ENCODE data around the gene ANKIB1. TPM values are rescaled to one million over a fixed set of nuclear protein-coding genes. Genes with fewer than 3 reads are reported as not detected.
A peak's percentile ranks its signal among the peaks of the same experiment; 100 is the strongest.

ANKIB1 gene
- polyA plus RNA-seq, 1 of the 3 experiments (the other 2 are of a cell fraction), result 24.6 TPM

DNA sequence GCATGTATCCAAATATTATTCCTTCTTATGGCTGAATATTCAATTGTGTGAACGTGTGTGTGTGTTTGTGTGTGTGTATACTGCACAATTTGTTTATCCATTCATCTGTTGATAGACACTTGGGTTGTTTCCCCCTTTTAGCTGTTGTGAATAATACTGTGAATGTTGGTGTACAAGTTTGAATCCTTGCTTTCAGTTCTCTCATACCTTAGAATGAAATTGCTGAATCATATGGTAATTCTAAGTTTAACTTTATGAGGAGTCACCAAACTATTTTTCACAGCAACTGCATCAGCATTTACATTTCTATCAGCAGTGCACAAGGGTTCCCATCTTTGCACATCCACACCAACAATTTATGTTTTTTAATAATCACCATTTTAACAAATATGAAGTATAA, 114.6 kb downstream of the ANKIB1 start:
- H3K27ac ChIP-seq (ENCODE audit: low read depth in 2 of 2, low read length in 1 of 2), result peak overlapping the region in 1 of 2 experiments; percentile 19; a peak in 2 of 4 replicates
- H3K9me2 ChIP-seq, result no peaks in the 10 kb centered on the region
- no peak overlapping the region; the same call in 1 of the 2 replicates for H3K4me2 ChIP-seq
- TF ChIP-seq FOSL2 (IDR thresholded peaks at IDR 0.05; ENCODE audit: borderline replicate concordance, low read depth), result 0 out of 2 replicates have a peak, but pooled peaks have one; percentile 16
- TF ChIP-seq, protein P1, sequence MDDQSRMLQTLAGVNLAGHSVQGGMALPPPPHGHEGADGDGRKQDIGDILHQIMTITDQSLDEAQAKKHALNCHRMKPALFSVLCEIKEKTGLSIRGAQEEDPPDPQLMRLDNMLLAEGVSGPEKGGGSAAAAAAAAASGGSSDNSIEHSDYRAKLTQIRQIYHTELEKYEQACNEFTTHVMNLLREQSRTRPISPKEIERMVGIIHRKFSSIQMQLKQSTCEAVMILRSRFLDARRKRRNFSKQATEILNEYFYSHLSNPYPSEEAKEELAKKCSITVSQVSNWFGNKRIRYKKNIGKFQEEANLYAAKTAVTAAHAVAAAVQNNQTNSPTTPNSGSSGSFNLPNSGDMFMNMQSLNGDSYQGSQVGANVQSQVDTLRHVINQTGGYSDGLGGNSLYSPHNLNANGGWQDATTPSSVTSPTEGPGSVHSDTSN (IDR thresholded peaks at IDR 0.05), result no peak
- peaks cover 6% of the 10 kb centered on the region for H3F3A ChIP-seq (replicated peaks; ENCODE audit: insufficient read depth)
- no peaks in the 10 kb centered on the region for H3K27me3 ChIP-seq (ENCODE audit: insufficient read depth)
- H3K9ac ChIP-seq, result no peak overlapping the region
- peaks cover 36 to 59% of the 10 kb centered on the region in 2 experiments for H3K36me3 ChIP-seq (replicated peaks in 1 of 2; ENCODE audit: control insufficient read depth in 1 of 2, insufficient read depth in 2 of 2, low read length in 1 of 2)
- no peaks in the 10 kb centered on the region for H3K79me2 ChIP-seq (ENCODE audit: insufficient read depth)
- 93% methylated on average over 1 of the region's 1 CpG for WGBS (ENCODE audit: low lambda C conversion rate)
- no peak overlapping the region for H2AFZ ChIP-seq (ENCODE audit: low read depth)
- DNase-seq, result no peak
- ChIA-PET POLR2A (no interaction called here), CTCF (interaction anchor here (0.6 to 1.3 kb wide), 2 partner anchors 15 to 64 kb away, joined by 3 read pairs; no protein-coding TSS in a partner anchor)
- H3K4me1 ChIP-seq (ENCODE audit: control insufficient read depth in 1 of 2, insufficient read depth in 2 of 2, low read depth in 1 of 2, low read length in 1 of 2), result peaks cover 0 to 7% of the 10 kb centered on the region in 2 experiments; a peak in 1 of 4 replicates
- no peaks in the 10 kb centered on the region for H3K9me3 ChIP-seq
- no peaks in the 10 kb centered on the region for H4K20me1 ChIP-seq (ENCODE audit: insufficient read depth)
- H3K4me3 ChIP-seq (ENCODE audit: low read depth in 2 of 2, low read length in 1 of 2), result no peak overlapping the region

DNA sequence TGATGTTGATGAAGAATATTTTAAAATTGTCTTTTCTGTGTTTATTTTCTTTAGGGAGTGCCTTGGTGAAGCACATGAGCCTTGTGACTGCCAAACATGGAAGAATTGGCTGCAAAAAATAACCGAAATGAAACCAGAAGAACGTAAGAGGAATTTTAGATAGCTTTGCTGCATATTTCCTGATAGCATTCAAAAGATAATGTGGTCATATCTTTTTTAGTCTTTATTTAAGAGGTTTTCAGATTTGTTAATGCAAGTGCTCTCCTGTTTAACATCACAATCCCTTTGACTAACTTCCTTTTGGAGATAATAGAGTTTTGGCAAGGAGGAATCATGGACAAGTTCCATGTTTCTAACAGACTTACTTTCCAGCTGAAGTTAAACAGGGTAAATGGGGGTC, 116.4 kb downstream of the ANKIB1 start:
- TF ChIP-seq, protein P2, sequence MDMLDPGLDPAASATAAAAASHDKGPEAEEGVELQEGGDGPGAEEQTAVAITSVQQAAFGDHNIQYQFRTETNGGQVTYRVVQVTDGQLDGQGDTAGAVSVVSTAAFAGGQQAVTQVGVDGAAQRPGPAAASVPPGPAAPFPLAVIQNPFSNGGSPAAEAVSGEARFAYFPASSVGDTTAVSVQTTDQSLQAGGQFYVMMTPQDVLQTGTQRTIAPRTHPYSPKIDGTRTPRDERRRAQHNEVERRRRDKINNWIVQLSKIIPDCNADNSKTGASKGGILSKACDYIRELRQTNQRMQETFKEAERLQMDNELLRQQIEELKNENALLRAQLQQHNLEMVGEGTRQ (IDR thresholded peaks at IDR 0.05; ENCODE audit: borderline replicate concordance, low read depth, low read length), result no peak
- TF ChIP-seq RAD21 (IDR thresholded peaks at IDR 0.05; ENCODE audit: low read length) (no peak), YY1 (IDR thresholded peaks at IDR 0.05; ENCODE audit: low read depth) (no peak), MEF2A (IDR thresholded peaks at IDR 0.05; ENCODE audit: borderline replicate concordance, low read depth) (no peak), FOSL2 (IDR thresholded peaks at IDR 0.05; ENCODE audit: borderline replicate concordance, low read depth) (no peak), NRF1 (IDR thresholded peaks at IDR 0.05; ENCODE audit: low read depth, low read length) (no peak), ELF1 (IDR thresholded peaks at IDR 0.05) (no peak), NFIC (IDR thresholded peaks at IDR 0.05; ENCODE audit: borderline replicate concordance) (no peak), EZH2phosphoT487 (IDR thresholded peaks at IDR 0.05; ENCODE audit: borderline replicate concordance, low read depth) (no peak), SMC3 (IDR thresholded peaks at IDR 0.05; ENCODE audit: low read depth, low read length) (no peak), CHD2 (IDR thresholded peaks at IDR 0.05; ENCODE audit: low read length, partially characterized antibody) (no peak), RFX5 (IDR thresholded peaks at IDR 0.05; ENCODE audit: low read length) (no peak), JUND (IDR thresholded peaks at IDR 0.05) (no peak)
- TF ChIP-seq, protein P3, sequence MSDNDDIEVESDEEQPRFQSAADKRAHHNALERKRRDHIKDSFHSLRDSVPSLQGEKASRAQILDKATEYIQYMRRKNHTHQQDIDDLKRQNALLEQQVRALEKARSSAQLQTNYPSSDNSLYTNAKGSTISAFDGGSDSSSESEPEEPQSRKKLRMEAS (IDR thresholded peaks at IDR 0.05; ENCODE audit: low read depth), result no peak
- TF ChIP-seq, protein P4, sequence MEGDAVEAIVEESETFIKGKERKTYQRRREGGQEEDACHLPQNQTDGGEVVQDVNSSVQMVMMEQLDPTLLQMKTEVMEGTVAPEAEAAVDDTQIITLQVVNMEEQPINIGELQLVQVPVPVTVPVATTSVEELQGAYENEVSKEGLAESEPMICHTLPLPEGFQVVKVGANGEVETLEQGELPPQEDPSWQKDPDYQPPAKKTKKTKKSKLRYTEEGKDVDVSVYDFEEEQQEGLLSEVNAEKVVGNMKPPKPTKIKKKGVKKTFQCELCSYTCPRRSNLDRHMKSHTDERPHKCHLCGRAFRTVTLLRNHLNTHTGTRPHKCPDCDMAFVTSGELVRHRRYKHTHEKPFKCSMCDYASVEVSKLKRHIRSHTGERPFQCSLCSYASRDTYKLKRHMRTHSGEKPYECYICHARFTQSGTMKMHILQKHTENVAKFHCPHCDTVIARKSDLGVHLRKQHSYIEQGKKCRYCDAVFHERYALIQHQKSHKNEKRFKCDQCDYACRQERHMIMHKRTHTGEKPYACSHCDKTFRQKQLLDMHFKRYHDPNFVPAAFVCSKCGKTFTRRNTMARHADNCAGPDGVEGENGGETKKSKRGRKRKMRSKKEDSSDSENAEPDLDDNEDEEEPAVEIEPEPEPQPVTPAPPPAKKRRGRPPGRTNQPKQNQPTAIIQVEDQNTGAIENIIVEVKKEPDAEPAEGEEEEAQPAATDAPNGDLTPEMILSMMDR (IDR thresholded peaks at IDR 0.05), result no peak
- WGBS (ENCODE audit: low lambda C conversion rate), result 96% methylated on average over 2 of the region's 2 CpGs
- Histone ChIP-seq H3K27ac (ENCODE audit: low read depth in 2 of 2, low read length in 1 of 2) (no peak overlapping the region), H3K79me2 (ENCODE audit: insufficient read depth) (no peaks in the 10 kb centered on the region), H3K36me3 (replicated peaks in 1 of 2; ENCODE audit: control insufficient read depth in 1 of 2, insufficient read depth in 2 of 2, low read length in 1 of 2) (peaks cover 32 to 51% of the 10 kb centered on the region in 2 experiments), H3K9me3 (no peaks in the 10 kb centered on the region), H3K4me2 (no peak overlapping the region), H4K20me1 (ENCODE audit: insufficient read depth) (no peaks in the 10 kb centered on the region), H3F3A (replicated peaks; ENCODE audit: insufficient read depth) (peaks cover 13% of the 10 kb centered on the region), H3K9ac (no peak overlapping the region), H3K4me1 (ENCODE audit: control insufficient read depth in 1 of 2, insufficient read depth in 2 of 2, low read depth in 1 of 2, low read length in 1 of 2) (peaks cover 0 to 16% of the 10 kb centered on the region in 2 experiments; a peak in 1 of 4 replicates), H2AFZ (ENCODE audit: low read depth) (no peak overlapping the region), H3K27me3 (ENCODE audit: insufficient read depth) (no peaks in the 10 kb centered on the region), H3K4me3 (ENCODE audit: low read depth in 2 of 2, low read length in 1 of 2) (no peak overlapping the region), H3K9me2 (no peaks in the 10 kb centered on the region)
- CTCF ChIA-PET, result interaction anchor here (1.6 to 1.7 kb wide), 2 partner anchors 44 to 62 kb away, joined by 3 to 6 read pairs; no protein-coding TSS in a partner anchor
- DNase-seq, result no peak
- POLR2A ChIA-PET, result no interaction called here
